ENCODE results near the gene TESK1.

TESK1 gene, protein sequence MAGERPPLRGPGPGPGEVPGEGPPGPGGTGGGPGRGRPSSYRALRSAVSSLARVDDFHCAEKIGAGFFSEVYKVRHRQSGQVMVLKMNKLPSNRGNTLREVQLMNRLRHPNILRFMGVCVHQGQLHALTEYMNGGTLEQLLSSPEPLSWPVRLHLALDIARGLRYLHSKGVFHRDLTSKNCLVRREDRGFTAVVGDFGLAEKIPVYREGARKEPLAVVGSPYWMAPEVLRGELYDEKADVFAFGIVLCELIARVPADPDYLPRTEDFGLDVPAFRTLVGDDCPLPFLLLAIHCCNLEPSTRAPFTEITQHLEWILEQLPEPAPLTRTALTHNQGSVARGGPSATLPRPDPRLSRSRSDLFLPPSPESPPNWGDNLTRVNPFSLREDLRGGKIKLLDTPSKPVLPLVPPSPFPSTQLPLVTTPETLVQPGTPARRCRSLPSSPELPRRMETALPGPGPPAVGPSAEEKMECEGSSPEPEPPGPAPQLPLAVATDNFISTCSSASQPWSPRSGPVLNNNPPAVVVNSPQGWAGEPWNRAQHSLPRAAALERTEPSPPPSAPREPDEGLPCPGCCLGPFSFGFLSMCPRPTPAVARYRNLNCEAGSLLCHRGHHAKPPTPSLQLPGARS

GRCh38 chr9:35604578-35605350, at the start of gene TESK1:
TSS of gene TESK1 (plus strand) at chr9:35605262. CDS start at chr9:35605620, 358 bp downstream.
- peak; percentile 83 for DNase-seq

- DNase-seq, result no peak
These were observed 49.2 kb upstream of the TESK1 start for GRCh38 chr9:35555881-35556280.

DNA sequence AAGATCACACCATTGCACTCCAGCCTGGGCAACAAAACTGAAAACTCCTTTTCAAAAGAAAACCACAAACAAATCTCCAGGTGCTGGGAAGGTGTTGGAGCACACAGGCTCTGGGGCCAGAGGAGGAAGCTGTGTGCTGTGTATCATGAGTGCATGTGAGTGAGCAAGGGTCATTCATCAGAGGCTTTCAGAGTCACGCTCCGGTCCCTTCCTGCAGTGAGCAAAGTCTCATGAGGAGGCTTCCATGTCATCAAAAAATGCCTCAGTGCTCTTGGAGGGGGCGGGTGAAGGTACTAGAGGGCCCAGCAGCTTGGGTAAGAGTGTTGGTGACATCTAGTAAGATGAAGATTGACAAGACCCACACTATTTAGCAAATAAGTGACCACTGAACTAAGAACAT, 48.3 kb upstream of the TESK1 start:
- no peak for DNase-seq

DNA sequence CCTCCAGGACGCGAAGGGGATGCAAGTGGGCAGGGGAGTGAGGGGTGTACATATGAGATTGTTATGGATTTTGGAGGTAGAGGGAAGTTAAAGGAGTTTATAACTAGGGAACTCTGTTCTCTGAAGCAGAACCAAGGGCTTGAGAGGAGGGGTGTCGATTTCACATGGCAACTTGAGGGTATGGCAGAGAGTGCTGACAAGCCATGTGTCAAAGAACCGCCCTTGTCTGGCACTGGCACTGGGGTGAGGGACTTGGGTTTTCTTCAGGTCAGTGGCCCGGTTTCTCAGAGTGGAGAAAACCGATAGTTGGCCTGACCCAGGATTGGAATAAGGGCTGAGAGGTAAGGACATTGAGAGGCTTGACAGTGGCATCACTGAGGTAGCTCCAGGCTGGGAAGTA, 47.7 kb upstream of the TESK1 start:
- DNase-seq, result no peak

DNA sequence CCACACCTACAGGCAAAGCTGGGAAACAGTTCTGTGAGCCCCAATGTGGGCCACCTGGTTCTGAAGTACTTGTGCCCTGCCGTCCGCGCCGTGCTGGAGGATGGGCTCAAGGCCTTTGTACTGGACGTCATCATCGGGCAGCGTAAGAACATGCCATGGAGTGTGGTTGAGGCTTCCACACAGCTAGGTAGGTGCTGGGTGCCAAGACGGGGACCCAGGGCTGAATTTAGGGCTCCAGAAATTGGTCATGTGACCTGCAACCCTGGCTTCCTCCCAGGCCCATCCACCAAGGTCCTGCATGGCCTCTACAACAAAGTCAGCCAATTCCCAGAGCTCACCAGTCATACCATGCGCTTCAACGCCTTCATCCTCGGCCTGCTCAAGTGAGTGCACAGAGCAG, 46.9 kb upstream of the TESK1 start:
- DNase-seq, result no peak

- DNase-seq, result no peak
These were observed 45.1 kb upstream of the TESK1 start for GRCh38 chr9:35559792-35560530.

DNA sequence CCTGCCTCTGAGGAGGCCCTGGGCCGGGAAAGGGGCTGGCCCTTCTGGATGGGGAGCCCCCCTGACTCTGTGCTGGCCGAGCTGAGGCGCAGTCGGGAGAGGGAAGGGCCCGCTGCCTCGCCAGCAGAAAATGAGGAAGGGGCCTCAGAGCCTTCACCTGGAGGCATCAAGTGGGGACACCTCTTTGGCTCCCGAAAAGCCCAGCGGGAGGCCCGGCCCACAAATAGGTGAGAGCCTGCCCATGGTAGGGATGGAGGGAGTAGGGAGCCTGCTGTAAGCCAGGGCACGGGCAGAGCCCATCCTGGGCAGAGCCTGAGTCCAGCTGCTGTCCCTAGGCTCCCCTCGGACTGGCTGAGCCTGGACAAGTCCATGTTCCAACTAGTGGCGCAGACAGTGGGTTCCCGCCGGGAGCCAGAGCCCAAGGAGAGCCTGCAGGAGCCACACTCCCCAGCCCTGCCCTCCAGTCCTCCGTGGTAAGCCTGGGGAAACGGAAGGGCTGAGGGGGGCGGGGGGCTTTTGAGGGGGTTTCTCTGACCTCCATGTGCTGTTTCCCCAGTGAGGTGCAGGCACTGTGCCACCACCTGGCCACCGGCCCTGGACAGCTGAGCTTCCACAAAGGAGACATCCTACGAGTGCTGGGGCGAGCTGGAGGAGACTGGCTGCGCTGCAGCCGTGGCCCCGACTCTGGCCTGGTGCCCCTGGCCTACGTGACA, 44.3 kb upstream of the TESK1 start:
- DNase-seq, result no peak

GRCh38 chr9:35561468-35562261, 43.4 kb upstream of the TESK1 start:
- no peak for DNase-seq

- no peak for DNase-seq
These were observed 41.9 kb upstream of the TESK1 start for GRCh38 chr9:35562895-35563780.

DNA sequence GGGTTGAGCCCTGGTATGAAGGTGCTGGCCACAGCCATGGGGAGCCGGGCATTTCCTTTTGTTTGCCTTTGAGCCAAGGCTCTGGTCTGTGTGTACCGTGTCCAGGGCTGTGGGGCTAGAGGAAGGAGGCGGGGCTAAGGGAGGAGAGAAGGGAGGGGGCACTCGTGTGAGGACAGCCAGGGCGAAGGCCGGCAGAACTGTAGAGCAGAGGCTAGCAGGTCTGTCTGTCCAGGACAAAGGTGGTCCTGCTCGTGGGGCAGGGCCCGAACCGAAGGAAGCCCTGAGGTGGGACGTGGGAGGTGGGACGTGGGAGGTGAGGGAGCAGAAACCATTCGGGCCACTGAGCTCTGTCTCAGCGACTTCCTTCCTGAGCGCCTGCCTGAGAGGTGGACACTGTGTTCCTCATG, 41.3 kb upstream of the TESK1 start:
- DNase-seq, result no peak

GRCh38 chr9:35564658-35565061, 40.4 kb upstream of the TESK1 start:
- DNase-seq, result no peak

GRCh38 chr9:35566417-35566816, 38.6 kb upstream of the TESK1 start:
- no peak for DNase-seq

DNA sequence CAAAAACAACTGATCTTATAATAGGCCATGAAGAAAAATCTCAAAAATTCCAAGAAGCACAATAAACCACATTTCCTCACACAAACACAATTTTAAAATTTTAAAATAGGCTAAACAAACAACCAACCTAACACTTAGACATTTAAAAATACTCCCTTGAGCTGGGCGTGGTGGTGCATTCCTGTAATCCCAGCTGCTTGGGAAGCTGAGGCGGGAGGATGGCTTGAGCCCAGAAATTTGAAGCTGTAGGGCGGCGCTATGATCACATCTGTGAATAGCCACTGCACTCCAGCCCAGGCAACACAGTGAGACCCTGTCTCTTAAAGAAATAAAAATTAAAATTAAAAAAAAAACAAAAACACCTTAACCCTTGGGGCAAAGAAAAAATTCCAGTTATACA, 36.9 kb upstream of the TESK1 start:
- no peak for DNase-seq

GRCh38 chr9:35569206-35569605, 35.9 kb upstream of the TESK1 start:
- no peak for DNase-seq

- no peak for DNase-seq
These were observed 34.2 kb upstream of the TESK1 start for GRCh38 chr9:35570709-35571504.

DNA sequence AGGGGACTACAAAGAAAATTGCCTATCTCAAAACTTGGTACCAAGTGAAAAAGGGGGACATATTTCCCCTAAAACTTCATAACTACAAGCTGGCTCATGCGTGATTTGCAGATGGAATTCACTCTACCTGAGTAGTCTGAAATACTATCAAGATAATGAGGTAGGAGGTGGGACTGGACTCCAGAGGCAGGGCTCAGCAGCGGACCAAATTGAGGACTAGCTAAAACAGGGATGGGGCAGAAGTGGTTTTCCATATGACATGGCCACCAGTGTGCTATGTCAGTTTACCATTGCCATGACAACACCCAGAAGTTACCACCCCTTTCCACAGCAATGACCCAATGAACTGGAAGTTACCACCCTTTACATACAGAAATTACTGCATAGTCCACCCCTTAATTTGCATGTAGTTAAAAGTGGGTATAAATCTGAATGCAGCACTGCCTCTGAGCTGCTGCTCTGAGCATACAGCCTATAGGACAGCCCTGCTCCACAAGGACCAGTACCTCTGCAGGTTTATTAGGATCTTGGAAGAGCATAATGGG, 30.4 kb upstream of the TESK1 start:
- DNase-seq, result no peak

- DNase-seq, result no peak
These were observed 29.6 kb upstream of the TESK1 start for GRCh38 chr9:35575478-35575877.

DNA sequence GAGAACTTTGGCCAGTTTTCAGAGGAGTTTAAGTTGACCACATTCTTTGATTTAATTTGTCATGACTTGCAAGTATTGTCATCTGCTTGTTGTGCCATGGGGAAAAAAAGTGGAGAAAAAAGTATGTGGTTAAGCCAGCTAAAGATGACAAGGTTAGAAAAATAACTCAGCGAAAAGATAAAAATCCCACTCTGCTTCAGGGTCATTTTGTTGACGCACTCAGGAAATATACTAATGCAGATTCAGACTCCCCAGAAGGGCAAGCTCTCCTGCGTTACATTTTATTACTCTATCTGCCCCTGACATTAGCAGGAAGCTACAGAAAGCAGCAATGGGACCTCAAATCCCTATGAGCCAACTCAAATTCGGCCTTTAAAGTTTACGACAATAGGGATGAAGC, 27.6 kb upstream of the TESK1 start:
- DNase-seq, result no peak

GRCh38 chr9:35579130-35579529, 25.9 kb upstream of the TESK1 start:
- DNase-seq, result no peak

Data from CD4-positive, alpha-beta T cell treated with Interferon gamma for 1 hour (primary cell).